GM20431 (cell line): ENCODE data around the gene ENOSF1.

Experiments used
- in situ Hi-C: fragments of 300-500 bp; cut with MseI, MboI; formaldehyde crosslinking; loops from one replicate; pipeline ENCODE4 v1.15.0; 2020; ENCODE audit warnings: low sequenced_read_pairs; ENCODE audit not compliant: unreplicated experiment

The ENOSF1 gene

GRCh38 chr18:649341-649740, 63.1 kb downstream of the ENOSF1 start:
- in situ Hi-C loops = no loop called here

- in situ Hi-C loops = no loop called here
Measured at GRCh38 chr18:647304-647703, 65.1 kb downstream of the ENOSF1 start.

GRCh38 chr18:644395-645004, 67.9 kb downstream of the ENOSF1 start:
- in situ Hi-C loops = no loop called here

- in situ Hi-C loops = no loop called here
Measured at GRCh38 chr18:641224-641623, 71.2 kb downstream of the ENOSF1 start.

- in situ Hi-C loops = no loop called here
Measured at GRCh38 chr18:635171-635570, 77.3 kb downstream of the ENOSF1 start.

GRCh38 chr18:634551-635045, 77.8 kb downstream of the ENOSF1 start:
- in situ Hi-C loops = no loop called here

- in situ Hi-C loops = no loop called here
Measured at GRCh38 chr18:631560-631959, 80.9 kb downstream of the ENOSF1 start.

- in situ Hi-C loops = loop anchor here (10.0 kb wide), 1 partner anchor 205 kb away; no protein-coding TSS in a partner anchor
Measured at GRCh38 chr18:629269-630150, 82.9 kb downstream of the ENOSF1 start.

- in situ Hi-C loops = loop anchor here (10.0 kb wide), 1 partner anchor 208 kb away; no protein-coding TSS in a partner anchor
Measured at GRCh38 chr18:627231-627630, 85.2 kb downstream of the ENOSF1 start.

GRCh38 chr18:623761-624620, 88.4 kb downstream of the ENOSF1 start:
- in situ Hi-C loops = loop anchor here (10.0 kb wide), 1 partner anchor 211 kb away; no protein-coding TSS in a partner anchor

- in situ Hi-C loops = loop anchor here (10.0 kb wide), 1 partner anchor 213 kb away; no protein-coding TSS in a partner anchor
Measured at GRCh38 chr18:622289-622688, 90.1 kb downstream of the ENOSF1 start.

- in situ Hi-C loops = loop anchor here (10.0 kb wide), 1 partner anchor 213 kb away; no protein-coding TSS in a partner anchor
Measured at GRCh38 chr18:621291-622043, 91.0 kb downstream of the ENOSF1 start.
